Mammary epithelial cell (primary cell): ENCODE results near the gene CDH12.

Source experiments
- EZH2 ChIP-seq: IDR thresholded peaks from 2 replicates; pipeline ENCODE4 v1.6.1; 2012; ENCODE audit warnings: low read length, inconsistent platforms, borderline replicate concordance
- TF ChIP-seq, protein P1 (sequence below), 2 donors: IDR thresholded peaks in 1 of 2; conservative IDR thresholded peaks in 1 of 2; 2 replicates each; pipeline ENCODE4 v1.5.1; 2011 to 2012; ENCODE audit warnings: inconsistent platforms in 2 of 2, low read length in 2 of 2, mild to moderate bottlenecking in 2 of 2, control low read depth in 1 of 2, low read depth in 1 of 2; ENCODE audit not compliant: insufficient read depth in 1 of 2; ENCODE audit errors: extremely low read depth in 1 of 2

DNA sequence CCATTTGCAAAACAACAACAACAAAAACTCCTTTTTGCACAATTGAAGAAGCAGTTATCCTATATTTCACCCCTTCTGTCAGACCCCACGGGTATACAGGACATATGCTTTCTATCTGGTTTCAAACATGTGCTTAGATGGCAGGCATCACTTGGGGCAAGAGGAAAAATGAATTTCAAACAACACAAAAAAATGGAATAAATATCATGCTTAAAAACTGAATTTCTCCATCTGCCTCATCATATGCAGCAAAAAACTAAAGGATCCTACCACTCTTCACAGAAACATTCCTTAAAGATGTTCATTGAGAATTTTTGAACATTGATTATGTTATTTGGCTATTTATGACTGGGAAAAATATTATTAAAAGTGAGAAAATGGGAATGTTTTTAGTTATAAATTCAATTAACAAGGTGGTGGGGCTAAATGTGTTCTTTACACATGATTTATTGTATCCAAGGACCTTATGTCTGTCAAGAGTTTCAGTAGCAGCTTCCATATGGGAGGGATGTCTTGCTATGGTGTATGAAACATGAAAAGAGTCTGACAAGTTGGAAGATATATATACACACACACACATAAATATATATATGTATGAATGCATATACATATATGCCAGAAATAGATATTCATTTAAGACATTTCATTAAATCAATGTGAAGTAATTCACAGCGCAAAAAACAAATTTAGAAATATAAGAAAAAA is 358.0 kb downstream of the CDH12 start:
- TF ChIP-seq, protein P1, sequence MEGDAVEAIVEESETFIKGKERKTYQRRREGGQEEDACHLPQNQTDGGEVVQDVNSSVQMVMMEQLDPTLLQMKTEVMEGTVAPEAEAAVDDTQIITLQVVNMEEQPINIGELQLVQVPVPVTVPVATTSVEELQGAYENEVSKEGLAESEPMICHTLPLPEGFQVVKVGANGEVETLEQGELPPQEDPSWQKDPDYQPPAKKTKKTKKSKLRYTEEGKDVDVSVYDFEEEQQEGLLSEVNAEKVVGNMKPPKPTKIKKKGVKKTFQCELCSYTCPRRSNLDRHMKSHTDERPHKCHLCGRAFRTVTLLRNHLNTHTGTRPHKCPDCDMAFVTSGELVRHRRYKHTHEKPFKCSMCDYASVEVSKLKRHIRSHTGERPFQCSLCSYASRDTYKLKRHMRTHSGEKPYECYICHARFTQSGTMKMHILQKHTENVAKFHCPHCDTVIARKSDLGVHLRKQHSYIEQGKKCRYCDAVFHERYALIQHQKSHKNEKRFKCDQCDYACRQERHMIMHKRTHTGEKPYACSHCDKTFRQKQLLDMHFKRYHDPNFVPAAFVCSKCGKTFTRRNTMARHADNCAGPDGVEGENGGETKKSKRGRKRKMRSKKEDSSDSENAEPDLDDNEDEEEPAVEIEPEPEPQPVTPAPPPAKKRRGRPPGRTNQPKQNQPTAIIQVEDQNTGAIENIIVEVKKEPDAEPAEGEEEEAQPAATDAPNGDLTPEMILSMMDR (conservative IDR thresholded peaks at IDR 0.05 in 1 of 2, IDR thresholded peaks at IDR 0.05 in 1 of 2; ENCODE audit: extremely low read depth in 1 of 2, insufficient read depth in 1 of 2, low read depth in 1 of 2, low read length in 2 of 2): no peak
- TF ChIP-seq EZH2: no peak
